Measurements from ENCODE around the gene FBXO15.

Gene FBXO15

DNA sequence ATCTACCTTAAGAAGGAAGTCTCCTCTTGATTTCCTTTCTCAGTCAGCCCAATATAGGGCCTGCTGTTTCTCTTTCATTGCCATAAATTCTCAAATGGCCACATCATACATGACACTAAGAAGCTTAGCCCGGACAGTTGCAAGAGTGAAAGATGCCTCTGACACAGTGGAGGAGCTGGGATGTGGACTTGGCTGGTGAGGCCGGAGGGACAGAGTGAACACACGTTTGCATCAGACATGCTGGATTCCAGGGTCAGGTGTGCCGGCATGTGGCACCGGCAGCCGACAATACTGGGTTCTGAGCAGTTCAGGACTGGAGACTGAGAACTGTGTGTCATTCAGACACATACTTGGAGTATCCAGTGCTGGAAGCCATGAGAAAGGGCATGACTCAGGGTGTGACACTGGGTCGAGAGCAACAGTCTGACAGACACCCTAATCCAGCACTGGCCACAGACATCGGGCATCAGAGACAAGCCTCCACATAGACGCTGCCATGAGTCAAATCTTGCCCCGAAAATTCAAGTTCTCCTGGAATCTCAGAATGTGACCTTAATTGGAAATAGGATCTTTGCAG lies 32.1 kb upstream of the FBXO15 start:
- WGBS, 2 experiments (ENCODE audit: insufficient coverage in 2 of 2): 79 to 85% methylated on average over 9 of the region's 10 CpGs

DNA sequence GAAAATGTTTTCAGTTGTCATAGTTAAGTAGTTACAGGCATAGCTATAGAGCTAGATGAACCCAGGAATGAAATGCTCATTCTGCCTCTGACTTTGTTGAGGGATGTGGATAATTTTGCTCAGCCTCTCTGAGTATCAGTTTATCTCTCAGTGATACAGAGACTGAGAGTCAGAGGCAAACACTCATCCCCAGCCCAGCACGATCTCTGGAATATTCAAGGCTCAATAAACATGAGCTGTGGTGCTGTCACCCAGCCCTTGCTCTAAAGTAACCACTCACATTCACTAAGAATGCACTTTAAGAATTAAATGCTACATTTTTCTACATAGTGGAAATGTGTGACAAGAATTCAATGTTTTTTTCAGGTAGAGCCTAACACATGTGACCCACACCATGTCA lies 31.2 kb upstream of the FBXO15 start:
- Histone ChIP-seq H3K4me1 (ENCODE audit: control insufficient read depth, insufficient read depth, low read length, poor library complexity, severe bottlenecking) (no peaks in the 10 kb centered on the region), H3K36me3 (ENCODE audit: control insufficient read depth, insufficient read depth, low read length) (no peaks in the 10 kb centered on the region), H3K4me3 (ENCODE audit: extremely low read depth, insufficient read depth, low read length, poor library complexity, severe bottlenecking) (no peak overlapping the region), H3K9me3 (ENCODE audit: control insufficient read depth, low read length) (no peaks in the 10 kb centered on the region), H3K27ac (ENCODE audit: low read depth, low read length, severe bottlenecking) (no peak overlapping the region)
- 90 to 100% methylated on average over 1 of the region's 1 CpG for WGBS, 2 experiments (ENCODE audit: insufficient coverage in 2 of 2)

More for the DNA sequence above, 32.1 kb upstream of the FBXO15 start:
- H3K27ac ChIP-seq (ENCODE audit: low read depth, low read length, severe bottlenecking): no peak overlapping the region
- no peaks in the 10 kb centered on the region for H3K9me3 ChIP-seq (ENCODE audit: control insufficient read depth, low read length)
- no peak overlapping the region for H3K4me3 ChIP-seq (ENCODE audit: extremely low read depth, insufficient read depth, low read length, poor library complexity, severe bottlenecking)
- H3K36me3 ChIP-seq (ENCODE audit: control insufficient read depth, insufficient read depth, low read length): no peaks in the 10 kb centered on the region
- no peaks in the 10 kb centered on the region for H3K4me1 ChIP-seq (ENCODE audit: control insufficient read depth, insufficient read depth, low read length, poor library complexity, severe bottlenecking)

DNA sequence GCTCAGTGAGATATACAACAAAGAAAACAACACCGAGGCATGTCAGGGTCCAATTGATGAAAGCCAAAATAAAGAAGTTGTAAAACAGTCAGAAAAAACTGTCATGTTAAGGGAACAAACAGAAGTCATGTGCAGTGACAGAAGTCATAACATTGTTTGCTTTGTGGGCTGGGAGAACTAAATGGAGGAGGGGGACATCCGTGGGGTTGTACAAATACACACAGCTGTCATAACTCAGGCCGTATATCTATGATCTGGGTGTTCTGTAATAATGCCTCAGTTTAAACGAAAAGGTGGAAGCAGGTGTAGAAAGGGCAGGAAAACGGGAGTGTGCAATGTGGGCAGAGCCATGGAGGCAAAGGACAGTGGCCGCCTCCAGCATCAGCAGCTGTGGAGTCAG lies 28.0 kb upstream of the FBXO15 start:
- Histone ChIP-seq H3K27ac (ENCODE audit: low read depth, low read length, severe bottlenecking) (no peak overlapping the region), H3K4me3 (ENCODE audit: extremely low read depth, insufficient read depth, low read length, poor library complexity, severe bottlenecking) (no peak overlapping the region), H3K36me3 (ENCODE audit: control insufficient read depth, insufficient read depth, low read length) (no peaks in the 10 kb centered on the region), H3K9me3 (ENCODE audit: control insufficient read depth, low read length) (no peaks in the 10 kb centered on the region), H3K4me1 (ENCODE audit: control insufficient read depth, insufficient read depth, low read length, poor library complexity, severe bottlenecking) (no peaks in the 10 kb centered on the region)
- 82 to 92% methylated on average over 4 to 5 of the region's 6 CpGs for WGBS, 2 experiments (ENCODE audit: insufficient coverage in 2 of 2)

DNA sequence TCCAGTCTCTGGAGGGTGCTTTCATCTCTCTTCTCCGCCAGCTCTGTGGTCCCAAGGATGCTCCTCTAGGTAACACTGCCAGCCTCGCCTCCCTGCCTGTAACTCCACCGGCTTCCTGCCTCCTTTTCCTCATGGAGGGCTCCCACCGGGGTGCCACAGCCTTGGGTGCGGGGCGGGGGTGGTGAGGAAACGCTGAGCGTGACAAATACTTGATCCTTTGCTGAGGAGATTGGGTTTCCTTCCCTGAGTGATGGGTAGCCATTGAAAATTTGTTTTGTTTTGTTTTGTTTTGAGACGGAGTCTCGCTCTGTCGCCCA lies 25.8 kb upstream of the FBXO15 start:
- Histone ChIP-seq H3K9me3 (ENCODE audit: control insufficient read depth, low read length) (no peaks in the 10 kb centered on the region), H3K4me1 (ENCODE audit: control insufficient read depth, insufficient read depth, low read length, poor library complexity, severe bottlenecking) (no peaks in the 10 kb centered on the region), H3K36me3 (ENCODE audit: control insufficient read depth, insufficient read depth, low read length) (no peaks in the 10 kb centered on the region), H3K27ac (ENCODE audit: low read depth, low read length, severe bottlenecking) (no peak overlapping the region), H3K4me3 (ENCODE audit: extremely low read depth, insufficient read depth, low read length, poor library complexity, severe bottlenecking) (no peak overlapping the region)
- 84 to 97% methylated on average over 6 of the region's 11 CpGs for WGBS, 2 experiments (ENCODE audit: insufficient coverage in 2 of 2)

DNA sequence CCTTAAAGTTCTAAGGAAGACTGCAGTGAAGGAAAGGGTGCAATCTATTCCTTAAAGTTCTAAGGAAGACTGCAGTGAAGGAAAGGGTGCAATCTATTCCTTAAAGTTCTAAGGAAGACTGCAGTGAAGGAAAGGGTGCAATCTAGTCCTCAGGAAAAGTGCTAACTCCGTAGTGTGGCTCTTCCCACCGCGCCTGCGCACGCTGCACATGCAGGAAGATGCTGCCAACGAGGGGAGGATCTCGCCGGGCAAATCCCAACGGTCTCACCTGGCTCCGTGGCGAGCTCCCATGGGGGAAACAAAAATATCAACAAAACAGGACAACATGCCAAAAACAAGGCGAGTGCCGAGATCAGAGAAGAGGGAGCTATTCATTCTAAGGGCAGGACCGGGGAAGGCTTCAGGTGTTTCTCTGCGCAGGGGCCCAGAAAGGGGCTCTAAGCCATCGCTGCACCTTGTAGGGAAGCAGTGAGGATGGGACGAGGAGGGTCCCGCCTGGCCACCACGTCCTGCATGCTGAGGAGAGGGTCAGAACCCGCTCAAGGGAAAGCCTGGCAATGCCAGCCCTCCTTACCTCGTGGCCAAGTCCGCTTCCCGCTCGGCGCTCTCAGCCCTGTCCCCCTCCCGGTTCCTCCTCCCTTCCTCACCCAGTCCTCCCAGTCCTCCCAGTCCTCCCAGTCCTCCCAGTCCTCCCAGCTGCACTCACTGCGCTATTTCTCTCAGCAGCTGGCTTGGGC lies 25.2 kb upstream of the FBXO15 start:
- no peaks in the 10 kb centered on the region for H3K9me3 ChIP-seq (ENCODE audit: control insufficient read depth, low read length)
- no peaks in the 10 kb centered on the region for H3K36me3 ChIP-seq (ENCODE audit: control insufficient read depth, insufficient read depth, low read length)
- H3K4me1 ChIP-seq (ENCODE audit: control insufficient read depth, insufficient read depth, low read length, poor library complexity, severe bottlenecking): no peaks in the 10 kb centered on the region
- no peak overlapping the region for H3K27ac ChIP-seq (ENCODE audit: low read depth, low read length, severe bottlenecking)
- 89 to 91% methylated on average over 16 to 22 of the region's 27 CpGs for WGBS, 2 experiments (ENCODE audit: insufficient coverage in 2 of 2)
- no peak overlapping the region for H3K4me3 ChIP-seq (ENCODE audit: extremely low read depth, insufficient read depth, low read length, poor library complexity, severe bottlenecking)

DNA sequence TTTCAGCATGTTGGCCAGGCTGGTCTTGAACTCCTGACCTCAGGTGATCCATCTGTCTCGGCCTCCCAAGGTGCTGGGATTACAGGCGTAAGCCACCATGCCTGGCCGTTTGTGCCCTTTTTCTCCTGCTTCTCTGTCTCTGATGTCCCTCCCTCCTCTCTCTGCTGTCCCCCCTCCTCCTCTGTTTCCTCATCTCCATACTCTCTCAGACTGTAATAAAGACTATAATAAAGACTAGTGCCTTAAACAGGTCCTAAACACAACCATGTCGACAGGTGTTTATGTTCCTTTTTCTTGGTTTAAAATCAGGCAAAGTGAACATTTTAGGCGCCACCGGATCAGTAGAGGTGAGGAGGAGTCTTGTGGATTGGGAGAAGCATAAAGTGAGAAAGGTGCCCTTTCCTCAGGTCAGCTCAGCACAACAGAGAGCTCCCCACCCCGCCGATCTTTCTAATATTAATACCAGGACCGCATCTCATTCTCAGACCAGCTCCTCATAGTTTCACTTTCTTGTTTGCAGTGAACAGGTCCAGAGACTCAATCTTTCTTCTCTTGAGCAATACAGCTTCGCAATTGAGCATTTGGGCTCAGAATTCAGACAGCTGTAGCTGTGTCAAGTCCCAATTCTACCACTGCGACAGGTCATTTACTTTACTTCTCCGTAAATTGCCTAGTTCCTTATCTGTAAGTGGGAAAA lies 24.4 kb upstream of the FBXO15 start:
- no peak overlapping the region for H3K4me3 ChIP-seq (ENCODE audit: extremely low read depth, insufficient read depth, low read length, poor library complexity, severe bottlenecking)

DNA sequence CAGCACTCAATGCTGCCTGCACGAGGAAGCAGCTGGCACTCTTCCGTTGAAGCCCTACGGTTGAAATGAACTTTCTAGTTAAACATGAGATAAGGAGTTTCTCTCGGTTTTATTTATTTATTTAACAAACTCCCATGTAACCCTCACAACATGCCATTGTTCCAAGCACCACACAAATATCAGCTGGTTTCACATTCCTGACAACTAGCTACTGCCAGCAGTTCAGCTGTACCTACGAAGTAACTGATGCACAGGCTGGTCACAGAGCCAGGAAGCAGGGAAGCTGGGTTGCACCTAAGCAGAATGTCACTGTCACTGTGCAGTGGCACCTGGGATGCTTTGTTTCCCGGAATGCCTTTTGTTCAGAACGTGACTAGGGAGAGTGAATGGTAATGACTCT lies 18.8 kb upstream of the FBXO15 start:
- H3K36me3 ChIP-seq (ENCODE audit: control insufficient read depth, insufficient read depth, low read length): peaks cover under 1% of the 10 kb centered on the region
- no peak overlapping the region for H3K4me3 ChIP-seq (ENCODE audit: extremely low read depth, insufficient read depth, low read length, poor library complexity, severe bottlenecking)
- no peaks in the 10 kb centered on the region for H3K4me1 ChIP-seq (ENCODE audit: control insufficient read depth, insufficient read depth, low read length, poor library complexity, severe bottlenecking)
- 79 to 88% methylated on average over 4 to 7 of the region's 7 CpGs for WGBS, 2 experiments (ENCODE audit: insufficient coverage in 2 of 2)
- H3K27ac ChIP-seq (ENCODE audit: low read depth, low read length, severe bottlenecking): no peak overlapping the region
- H3K9me3 ChIP-seq (ENCODE audit: control insufficient read depth, low read length): no peaks in the 10 kb centered on the region

More for the DNA sequence above, 24.4 kb upstream of the FBXO15 start:
- WGBS, 2 experiments (ENCODE audit: insufficient coverage in 2 of 2): 93% methylated on average over 7 to 11 of the region's 12 CpGs
- Histone ChIP-seq H3K9me3 (ENCODE audit: control insufficient read depth, low read length) (no peaks in the 10 kb centered on the region), H3K36me3 (ENCODE audit: control insufficient read depth, insufficient read depth, low read length) (no peaks in the 10 kb centered on the region), H3K4me1 (ENCODE audit: control insufficient read depth, insufficient read depth, low read length, poor library complexity, severe bottlenecking) (no peaks in the 10 kb centered on the region), H3K27ac (ENCODE audit: low read depth, low read length, severe bottlenecking) (no peak overlapping the region)

DNA sequence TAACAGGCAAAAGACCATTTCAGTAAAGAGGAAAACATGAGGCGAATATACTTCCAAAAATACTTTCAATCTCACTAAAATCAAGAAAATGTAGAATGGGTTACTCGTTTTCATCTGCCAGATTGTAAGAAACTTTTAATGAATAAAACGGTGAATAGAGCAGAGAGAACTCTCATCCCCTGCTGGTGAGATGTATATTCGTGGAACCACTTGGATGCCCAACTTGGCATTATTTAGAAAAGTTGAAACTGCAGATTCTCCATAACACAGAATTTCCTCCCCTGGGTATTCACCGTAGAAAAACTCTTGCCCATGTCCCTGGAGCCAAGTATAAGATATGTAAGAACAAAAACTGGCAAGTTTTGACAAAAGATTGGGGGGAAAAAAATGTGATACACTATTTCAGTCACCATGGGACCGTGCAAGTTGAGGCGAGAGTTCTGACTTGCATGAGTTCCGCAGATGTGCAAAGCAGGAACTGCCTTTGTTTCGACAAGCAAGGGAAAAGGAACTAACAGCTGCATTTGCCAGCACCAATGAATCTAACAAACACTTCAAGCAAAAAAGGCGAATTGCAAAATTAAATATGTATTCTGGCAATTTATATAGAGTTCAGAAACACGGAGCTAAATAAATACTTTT lies 15.5 kb upstream of the FBXO15 start:
- 90 to 96% methylated on average over 5 to 7 of the region's 11 CpGs for WGBS, 2 experiments (ENCODE audit: insufficient coverage in 2 of 2)
- peaks cover 24% of the 10 kb centered on the region for H3K36me3 ChIP-seq (ENCODE audit: control insufficient read depth, insufficient read depth, low read length)

DNA sequence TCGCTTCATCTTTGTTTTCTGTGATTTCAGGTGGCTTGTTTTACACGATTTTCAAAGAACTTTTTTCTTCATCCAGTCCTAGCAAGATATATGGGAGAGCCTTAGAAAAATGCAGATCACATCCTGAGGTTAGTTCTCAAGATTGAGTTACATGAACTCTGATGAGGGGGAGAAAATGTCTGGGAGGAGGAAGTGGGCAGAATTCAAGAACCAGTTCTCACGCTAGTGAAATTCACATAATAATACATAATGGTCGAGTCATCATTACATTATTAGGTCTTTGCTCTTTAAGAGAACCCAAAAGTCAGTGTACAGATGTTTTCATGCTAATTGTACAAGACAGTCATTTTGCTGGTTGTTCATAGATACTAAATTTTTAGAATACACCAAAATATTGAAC lies 7.6 kb upstream of the FBXO15 start:
- Histone ChIP-seq H3K27ac (ENCODE audit: low read depth, low read length, severe bottlenecking) (no peak overlapping the region), H3K9me3 (ENCODE audit: control insufficient read depth, low read length) (no peaks in the 10 kb centered on the region), H3K4me3 (ENCODE audit: extremely low read depth, insufficient read depth, low read length, poor library complexity, severe bottlenecking) (no peak overlapping the region), H3K36me3 (ENCODE audit: control insufficient read depth, insufficient read depth, low read length) (peaks cover 81% of the 10 kb centered on the region), H3K4me1 (ENCODE audit: control insufficient read depth, insufficient read depth, low read length, poor library complexity, severe bottlenecking) (no peaks in the 10 kb centered on the region)
- WGBS, 2 experiments (ENCODE audit: insufficient coverage in 2 of 2): no CpG with 5 or more reads among the region's 4 CpGs

More for the DNA sequence above, 15.5 kb upstream of the FBXO15 start:
- Histone ChIP-seq H3K4me3 (ENCODE audit: extremely low read depth, insufficient read depth, low read length, poor library complexity, severe bottlenecking) (no peak overlapping the region), H3K4me1 (ENCODE audit: control insufficient read depth, insufficient read depth, low read length, poor library complexity, severe bottlenecking) (no peaks in the 10 kb centered on the region), H3K9me3 (ENCODE audit: control insufficient read depth, low read length) (no peaks in the 10 kb centered on the region), H3K27ac (ENCODE audit: low read depth, low read length, severe bottlenecking) (no peak overlapping the region)

DNA sequence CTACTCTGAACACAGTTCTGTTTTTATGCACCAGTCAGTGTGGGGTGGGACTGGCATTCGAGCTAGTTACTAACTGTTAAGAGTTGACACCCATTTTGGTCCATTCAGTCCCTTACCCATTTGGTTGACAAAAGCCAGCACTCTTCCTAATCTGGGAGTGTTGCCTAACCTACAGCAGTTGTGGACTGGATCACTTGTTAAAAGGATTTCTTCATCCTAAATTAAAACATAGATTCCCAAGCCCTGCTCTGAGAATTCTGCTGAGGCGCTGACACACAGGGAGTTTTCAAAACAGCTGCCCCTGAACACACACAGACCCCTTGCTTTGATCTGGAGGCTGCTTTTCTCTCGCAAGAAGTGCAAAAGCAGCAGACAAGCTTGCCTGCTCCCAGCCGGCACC lies 7.1 kb upstream of the FBXO15 start:
- H3K9me3 ChIP-seq (ENCODE audit: control insufficient read depth, low read length): no peaks in the 10 kb centered on the region
- no peak overlapping the region for H3K4me3 ChIP-seq (ENCODE audit: extremely low read depth, insufficient read depth, low read length, poor library complexity, severe bottlenecking)
- WGBS, 2 experiments (ENCODE audit: insufficient coverage in 2 of 2): 74 to 86% methylated on average over 2 of the region's 4 CpGs
- peaks cover 77% of the 10 kb centered on the region for H3K36me3 ChIP-seq (ENCODE audit: control insufficient read depth, insufficient read depth, low read length)
- no peak overlapping the region for H3K27ac ChIP-seq (ENCODE audit: low read depth, low read length, severe bottlenecking)
- H3K4me1 ChIP-seq (ENCODE audit: control insufficient read depth, insufficient read depth, low read length, poor library complexity, severe bottlenecking): peaks cover 3% of the 10 kb centered on the region

Data from mesodermal cell (in vitro differentiated cells).